GM10248 (cell line): Measurements from ENCODE around the gene CDC20.

Experiments used
- CTCF ChIA-PET: fragments of 300-600 bp; sonication (Branson Sonifier 250); formaldehyde crosslinking; extraction: SDS; loops from one replicate; lab custom pipeline; 2021; ENCODE audit warnings: antibody characterized with exemption; lab: Yijun Ruan, JAX
- POLR2A ChIA-PET: fragments of 350-650 bp; sonication (Branson Sonifier 250); formaldehyde crosslinking; extraction: SDS; loops from one replicate; lab custom pipeline; 2020; ENCODE audit warnings: antibody characterized with exemption; lab: Yijun Ruan, JAX
- DNase-seq: peaks from one replicate; pipeline ENCODE4 v3.0.0; 2012; ENCODE audit errors: extremely low spot score
- CTCF ChIP-seq: IDR thresholded peaks from 2 replicates; pipeline ENCODE4 v1.5.1; 2012; ENCODE audit warnings: mild to moderate bottlenecking, low read depth; ENCODE audit errors: extremely low read depth, missing control alignments, control extremely low read depth

CDC20 gene

GRCh38 chr1:43354471-43354870, 4.3 kb upstream of the CDC20 start:
- no peak for TF ChIP-seq CTCF
- no peak for DNase-seq
- CTCF ChIA-PET = interaction anchor here (1.6 to 1.7 kb wide), 2 partner anchors 116 kb away, joined by 4 to 5 read pairs; no protein-coding TSS in a partner anchor
- POLR2A ChIA-PET = no interaction called here

- no peak for TF ChIP-seq CTCF
- ChIA-PET POLR2A (no interaction called here), CTCF (interaction anchor here (1.7 kb wide), 1 partner anchor 116 kb away, joined by 4 read pairs; no protein-coding TSS in a partner anchor)
- DNase-seq = no peak
Measured at GRCh38 chr1:43354936-43355335, 3.8 kb upstream of the CDC20 start.

- no peak for DNase-seq
- ChIA-PET POLR2A (no interaction called here), CTCF (interaction anchor here (1.4 to 3.0 kb wide), 4 partner anchors 10 to 131 kb away, joined by 3 to 12 read pairs (median 8); partner anchors contain the start of gene ELOVL1)
- TF ChIP-seq CTCF = no peak
Measured at GRCh38 chr1:43357251-43357650, 1.5 kb upstream of the CDC20 start.

- DNase-seq = peak; percentile 71
- CTCF ChIA-PET = interaction anchor here (0.8 to 3.0 kb wide), 9 partner anchors 9 to 132 kb away, joined by 3 to 12 read pairs (median 4); partner anchors contain the start of gene ELOVL1
Measured at GRCh38 chr1:43358121-43358745, 548 bp upstream of the CDC20 start.

GRCh38 chr1:43359696-43360095, 915 bp downstream of the CDC20 start:
- ChIA-PET CTCF (interaction anchor here (1.0 kb wide), 1 partner anchor 8 kb away, joined by 3 read pairs; the partner anchor contains the start of gene ELOVL1), POLR2A (no interaction called here)
- no peak for DNase-seq

More at GRCh38 chr1:43358121-43358745, 548 bp upstream of the CDC20 start:
- POLR2A ChIA-PET = interaction anchor here (0.6 to 1.6 kb wide), 5 partner anchors 9 to 402 kb away, joined by 3 to 13 read pairs (median 4); partner anchors contain the start of gene ELOVL1
- TF ChIP-seq CTCF = peak; percentile 44

GRCh38 chr1:43360616-43361015, 1.8 kb downstream of the CDC20 start:
- TF ChIP-seq CTCF = no peak
- no peak for DNase-seq
- CTCF ChIA-PET = interaction anchor here (0.8 to 1.0 kb wide), 2 partner anchors 8 to 134 kb away, joined by 3 to 4 read pairs; partner anchors contain the start of gene ELOVL1
- POLR2A ChIA-PET = no interaction called here

More at GRCh38 chr1:43359696-43360095, 915 bp downstream of the CDC20 start:
- TF ChIP-seq CTCF = no peak
